Erythroblast (primary cell): ENCODE data around the gene MRPS9.
A peak's percentile ranks its signal among the peaks of the same experiment; 100 is the strongest.

Source experiments
- DNase-seq, 2 experiments: peaks; one replicate each; lab custom pipeline; 2025; lab: John Stamatoyannopoulos, UW
- GATA1 ChIP-seq: IDR thresholded peaks from 2 replicates; pipeline ENCODE4 v1.6.1; 2011; ENCODE audit warnings: low read depth, mild to moderate bottlenecking, control low read depth, low read length, moderate library complexity
- POLR2A ChIP-seq: IDR thresholded peaks from 2 replicates; pipeline ENCODE4 v1.6.1; 2011; ENCODE audit warnings: mild to moderate bottlenecking, low read length

The MRPS9 gene

DNA sequence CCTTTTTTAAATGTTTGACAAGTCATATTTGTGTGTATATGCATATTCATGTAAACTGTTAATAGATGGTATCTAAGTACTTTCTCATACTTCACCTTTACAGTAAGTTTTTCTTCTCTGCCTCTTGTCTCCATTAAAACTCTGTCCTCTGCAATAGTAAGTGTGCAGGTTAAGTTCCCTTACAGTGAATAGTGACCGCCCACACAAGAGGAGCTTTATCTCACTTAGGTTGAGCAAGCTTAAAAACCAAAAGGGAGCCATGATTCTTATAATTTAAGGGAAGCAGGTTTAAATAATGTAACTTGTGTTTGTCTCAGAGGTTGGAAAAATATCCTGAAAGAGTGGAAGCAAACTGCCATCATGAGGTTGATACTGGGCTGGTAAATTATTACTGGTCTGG is 61.3 kb downstream of the MRPS9 start:
- DNase-seq, result no peak
- TF ChIP-seq GATA1, result no peak
- TF ChIP-seq POLR2A, result no peak

DNA sequence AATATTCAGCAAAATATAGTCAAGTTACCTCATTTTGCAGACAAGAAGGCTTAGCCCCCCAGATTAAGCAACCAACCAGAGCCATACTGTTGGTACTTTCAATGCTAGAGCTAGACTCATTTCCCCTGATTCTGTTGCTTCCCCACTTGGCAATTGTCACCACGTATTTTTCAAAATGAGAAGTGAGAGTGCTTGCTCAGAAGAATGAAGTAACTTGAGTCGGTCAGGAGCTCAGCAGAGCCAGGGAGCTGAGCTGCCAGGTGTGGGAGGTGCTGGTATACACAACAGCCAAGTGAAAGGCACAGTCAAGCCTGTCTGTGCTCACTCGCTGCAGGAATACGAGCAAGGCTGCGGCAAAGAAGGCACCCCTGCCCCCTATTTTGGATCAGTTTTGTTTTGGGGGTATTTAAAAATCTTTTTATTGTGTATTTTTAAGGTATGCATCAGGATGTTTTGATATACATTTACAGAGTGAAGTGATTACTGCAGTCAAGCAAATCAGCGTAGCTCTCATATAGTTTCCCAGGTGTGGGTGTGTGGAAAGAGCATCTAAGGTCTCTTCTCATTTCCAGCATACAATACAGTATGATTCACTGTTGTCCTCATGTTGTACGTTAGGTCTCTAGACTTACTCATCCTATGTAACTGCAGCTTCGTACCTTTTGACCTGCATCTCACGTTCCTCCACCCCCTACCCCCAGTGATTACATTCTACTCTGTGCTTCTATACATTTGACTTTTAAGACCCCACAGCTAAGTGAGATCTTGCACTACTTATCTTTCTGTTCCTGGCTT is 62.4 kb downstream of the MRPS9 start:
- TF ChIP-seq POLR2A, result no peak
- no peak for TF ChIP-seq GATA1
- no peak for DNase-seq

DNA sequence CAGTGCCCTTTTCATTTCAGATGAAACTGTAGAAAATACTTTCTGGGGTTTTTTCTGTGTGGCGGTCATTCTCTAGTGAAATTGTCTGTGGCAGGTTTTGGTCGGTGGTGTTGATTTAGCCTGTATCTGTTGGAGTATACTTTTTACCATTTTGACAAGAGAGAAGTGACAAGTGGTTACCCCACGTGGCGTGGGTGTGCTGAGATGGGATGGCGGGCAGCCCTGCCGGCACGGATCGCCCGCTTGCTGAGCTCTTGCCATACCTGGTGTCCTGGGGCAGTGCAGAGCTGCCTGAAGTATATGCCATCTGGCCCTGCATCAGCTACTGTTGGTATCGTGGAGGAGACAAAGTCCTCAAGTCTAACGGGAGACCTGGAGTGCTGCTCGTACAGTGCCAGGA is 64.1 kb downstream of the MRPS9 start:
- DNase-seq, result no peak
- TF ChIP-seq GATA1, result no peak
- no peak for TF ChIP-seq POLR2A

DNA sequence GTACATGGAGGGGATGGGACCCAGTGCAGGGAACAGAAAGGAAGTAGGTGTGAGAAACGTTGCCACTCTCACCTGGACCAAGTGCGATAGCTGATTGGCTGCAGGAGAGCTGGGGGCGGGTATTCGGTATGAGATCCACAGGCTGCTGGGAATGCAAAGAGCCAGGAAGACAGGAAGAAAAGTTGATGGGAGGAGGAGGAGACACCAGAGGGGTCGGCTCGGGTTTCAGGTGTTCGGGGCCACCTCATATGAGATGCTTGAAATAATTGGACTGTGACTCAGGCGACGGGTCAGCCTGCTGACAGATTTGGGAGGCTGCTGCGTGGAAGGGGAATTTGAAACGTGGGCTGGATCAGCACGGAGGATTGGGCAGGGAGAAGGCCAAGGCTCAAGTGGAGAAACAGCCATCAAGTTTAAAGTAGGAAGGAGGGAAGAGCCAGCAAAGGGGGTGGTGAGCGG is 65.1 kb downstream of the MRPS9 start:
- no peak for DNase-seq
- TF ChIP-seq GATA1 (no peak), POLR2A (no peak)

DNA sequence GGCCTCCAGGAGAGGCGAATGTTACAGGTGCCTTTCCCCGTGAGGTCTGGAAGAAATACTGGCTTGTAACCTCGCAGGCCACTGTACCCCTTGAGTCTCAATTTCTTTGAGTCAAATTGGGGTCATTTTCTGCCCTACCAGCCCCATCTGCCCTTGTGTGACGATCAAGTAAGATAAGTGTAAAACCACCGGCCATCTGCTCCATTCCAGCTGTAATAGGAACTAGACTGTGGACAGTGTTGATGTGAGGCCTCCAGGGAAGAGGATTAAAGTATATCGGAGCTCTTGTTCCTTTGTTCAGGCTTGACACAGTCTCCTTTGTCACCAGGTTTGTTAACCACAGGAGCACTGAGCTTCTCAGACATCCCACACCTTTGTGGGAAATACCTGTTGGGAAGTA is 65.6 kb downstream of the MRPS9 start:
- TF ChIP-seq GATA1 (no peak), POLR2A (no peak)
- DNase-seq, result no peak

DNA sequence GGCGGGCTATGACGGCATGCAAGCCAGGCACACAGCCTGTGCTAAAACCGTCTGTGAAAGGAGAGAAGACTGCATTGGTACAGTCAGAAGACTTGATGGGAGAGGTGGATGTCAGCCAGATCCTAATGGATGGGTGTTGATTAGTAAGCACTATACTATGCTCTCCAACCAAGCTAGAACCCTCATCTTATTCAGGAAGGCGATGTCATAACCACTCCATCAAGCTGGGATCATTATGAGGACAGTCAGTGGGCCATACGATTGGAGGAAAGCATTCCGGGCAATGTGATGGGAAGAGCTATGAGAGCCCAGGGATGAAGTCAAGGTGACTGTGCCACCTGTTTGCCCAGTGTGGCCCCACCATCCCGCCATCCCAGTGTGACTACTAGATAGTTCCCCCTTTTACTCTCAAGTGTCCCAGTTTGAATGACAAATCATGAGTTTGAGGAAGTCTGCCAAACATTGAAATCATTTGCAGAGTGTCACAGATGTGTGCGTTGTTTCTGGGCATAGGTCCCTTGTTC is 66.4 kb downstream of the MRPS9 start:
- no peak for DNase-seq
- TF ChIP-seq POLR2A, result no peak
- no peak for TF ChIP-seq GATA1

DNA sequence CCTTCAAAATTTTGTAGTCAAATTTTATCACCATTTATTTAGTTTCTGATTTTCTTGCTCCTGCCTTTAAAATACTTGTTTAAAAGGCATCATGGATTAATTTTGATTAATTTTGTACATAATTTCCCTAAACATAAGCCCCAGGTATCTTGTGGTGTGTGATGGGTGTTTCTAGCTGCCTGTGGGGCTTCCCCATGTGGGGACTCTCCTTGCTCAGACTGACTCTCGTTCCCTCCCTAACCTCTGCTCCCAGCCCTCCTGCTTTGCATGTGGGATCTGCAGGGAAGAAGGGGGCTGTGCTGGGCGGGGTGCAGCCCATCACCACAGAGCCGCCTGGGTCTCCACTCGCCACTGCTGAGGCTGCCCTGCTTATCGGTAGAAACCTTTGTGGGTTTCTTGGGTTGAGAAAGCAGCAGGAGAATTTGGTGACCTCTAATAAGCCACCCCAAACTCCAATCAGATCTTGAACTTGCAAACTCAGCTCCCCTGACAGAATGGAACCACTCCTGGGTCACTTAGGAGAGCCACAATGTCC is 72.5 kb downstream of the MRPS9 start:
- no peak for TF ChIP-seq GATA1
- TF ChIP-seq POLR2A, result no peak
- DNase-seq, result no peak

DNA sequence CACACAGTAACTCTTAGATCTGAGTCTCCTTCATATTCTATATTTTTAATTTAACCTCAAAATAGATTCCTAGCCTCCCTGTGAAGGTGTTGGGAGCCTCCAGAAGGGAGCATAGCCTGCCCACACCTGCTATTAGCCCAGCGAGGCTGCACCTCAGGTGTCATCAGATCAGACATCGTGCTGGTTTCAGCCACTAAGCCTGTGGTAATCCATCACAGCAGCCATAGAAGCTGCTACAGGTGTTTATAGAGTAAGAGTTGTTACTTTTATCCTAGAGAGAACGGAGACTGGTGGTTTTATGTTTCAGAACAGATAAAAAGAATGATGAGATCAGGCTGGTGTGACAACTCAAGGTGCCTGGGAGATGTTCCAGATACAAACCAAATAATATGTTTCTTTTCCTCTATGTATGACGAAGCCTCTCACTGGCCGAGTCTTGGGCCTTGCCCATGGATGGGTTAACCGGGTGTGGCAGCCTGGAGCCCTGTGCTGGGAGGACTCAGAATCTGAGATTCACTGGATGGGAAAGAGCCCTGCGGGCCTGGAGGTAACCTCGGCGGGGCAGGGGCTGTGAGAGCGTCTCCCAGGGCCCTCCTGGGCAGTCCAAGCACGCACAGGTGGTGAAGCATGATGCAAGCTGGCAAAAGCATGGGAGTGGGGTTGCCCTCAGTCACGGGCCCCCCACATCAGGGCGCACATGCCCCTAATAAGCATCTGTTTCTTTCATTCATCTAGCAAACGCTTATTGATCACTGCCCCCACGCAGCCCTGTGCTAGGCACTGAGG is 73.7 kb downstream of the MRPS9 start:
- TF ChIP-seq POLR2A (no peak), GATA1 (no peak)
- DNase-seq, result no peak

DNA sequence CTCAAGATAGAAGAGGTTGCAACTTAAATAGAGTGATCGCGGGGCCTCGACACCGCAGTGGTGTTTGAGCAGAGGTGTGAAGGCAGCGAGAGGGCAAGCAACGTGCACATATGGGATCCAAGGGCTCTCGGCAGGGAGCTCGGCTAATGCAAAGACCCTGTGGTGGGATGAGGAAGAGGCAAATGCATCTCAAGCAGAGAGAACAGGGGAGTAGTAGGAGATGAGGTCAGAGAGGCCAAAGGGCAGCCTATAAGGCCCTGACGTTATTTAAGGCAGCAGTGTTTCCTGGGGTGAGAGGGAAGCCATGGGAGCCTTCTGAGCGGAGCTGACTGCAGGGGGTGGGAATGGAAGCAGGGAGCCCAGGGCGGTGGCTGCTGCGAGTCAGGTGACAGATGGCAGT is 74.5 kb downstream of the MRPS9 start:
- DNase-seq, result no peak
- TF ChIP-seq POLR2A (no peak), GATA1 (no peak)

DNA sequence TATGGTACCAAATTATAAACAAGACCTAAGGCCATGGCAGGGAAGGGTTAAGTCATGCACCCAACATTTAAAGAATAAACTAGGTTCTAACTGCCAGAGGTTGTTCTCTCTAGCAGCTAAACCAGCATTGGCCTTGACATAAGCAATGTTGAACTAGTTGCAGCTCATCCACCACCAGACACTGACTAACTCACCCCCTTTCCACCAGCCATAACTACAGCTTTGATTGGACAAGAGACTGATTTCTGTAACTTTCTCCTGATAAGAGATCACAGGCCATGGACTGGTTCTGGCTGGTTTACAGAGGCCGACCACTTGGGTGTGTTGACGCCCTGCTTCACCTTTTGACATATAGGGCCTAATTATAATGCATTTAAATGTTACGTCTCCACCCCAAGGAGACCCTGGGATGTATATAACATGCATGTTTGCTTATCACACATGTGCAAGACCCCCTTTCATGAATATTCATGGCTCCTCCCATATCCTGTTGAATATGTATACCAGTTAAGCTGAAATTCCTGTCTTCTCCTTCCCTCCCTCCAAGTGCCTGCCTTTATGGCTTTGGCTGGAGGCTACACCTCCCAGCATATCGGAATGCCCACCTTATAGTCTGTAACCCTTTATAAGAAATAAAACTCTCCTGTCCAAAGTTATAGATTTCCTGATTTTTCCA is 75.9 kb downstream of the MRPS9 start:
- DNase-seq, result peak; percentile 3 to 6
- no peak for TF ChIP-seq POLR2A
- TF ChIP-seq GATA1, result no peak

DNA sequence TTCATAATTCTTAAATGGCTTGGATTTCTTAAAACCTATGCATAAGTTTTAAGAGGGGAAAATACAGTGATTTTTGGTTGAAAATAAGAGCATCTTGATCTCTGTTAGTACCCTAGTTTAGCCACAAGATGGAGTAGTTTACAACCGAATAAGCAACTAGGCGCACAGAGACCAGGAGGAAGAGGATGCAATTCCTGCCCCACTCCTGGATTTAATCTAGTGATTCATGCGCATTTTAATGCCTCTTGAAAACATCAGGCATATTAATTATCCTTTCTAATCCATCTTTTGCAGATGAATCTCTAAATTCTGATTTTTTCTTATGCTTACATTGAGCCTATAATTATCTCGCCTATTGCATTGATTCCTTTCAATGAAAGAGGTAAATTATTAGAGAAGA is 76.7 kb downstream of the MRPS9 start:
- TF ChIP-seq POLR2A (no peak), GATA1 (no peak)
- DNase-seq, result peak; percentile 48 to 63

DNA sequence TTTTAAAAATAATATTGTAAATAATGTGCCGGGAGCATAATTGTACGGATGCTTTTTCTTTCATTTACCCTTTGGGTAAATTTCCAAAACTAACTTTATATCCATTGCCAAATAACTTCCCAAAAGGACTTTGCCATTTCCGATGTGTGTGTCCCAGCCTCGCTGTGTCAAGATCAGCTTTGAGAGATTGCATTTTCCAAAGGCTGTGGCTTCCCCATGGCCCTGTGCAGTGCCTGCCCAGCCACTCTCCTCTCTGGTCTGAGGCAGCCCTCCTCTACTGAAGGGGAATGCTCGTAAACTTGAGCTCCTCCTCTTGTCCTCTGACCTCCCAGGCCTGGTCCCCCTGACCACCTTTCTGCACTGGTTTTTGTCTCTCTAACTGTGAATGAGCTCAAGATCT is 78.5 kb downstream of the MRPS9 start:
- TF ChIP-seq GATA1 (no peak), POLR2A (no peak)
- DNase-seq, result no peak

DNA sequence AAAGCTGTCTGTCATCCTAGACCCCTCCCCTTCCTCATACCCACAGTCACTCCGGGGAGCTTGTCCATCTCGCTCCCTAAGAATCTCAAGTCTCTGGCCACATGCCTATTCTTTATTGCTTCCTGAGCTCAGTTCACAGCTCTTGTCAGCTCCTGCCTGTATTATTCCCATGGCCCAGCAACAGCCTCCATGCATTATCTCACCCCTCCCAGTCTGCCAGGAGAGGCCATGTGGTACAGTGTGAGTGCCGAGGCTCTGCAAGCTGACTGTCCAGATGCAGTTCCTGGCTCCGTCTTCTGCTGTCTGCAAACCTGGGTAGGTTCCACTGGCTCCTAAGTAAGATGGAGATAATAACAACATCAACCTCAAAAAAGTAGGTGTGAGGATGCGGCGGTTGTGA is 79.7 kb downstream of the MRPS9 start:
- TF ChIP-seq GATA1 (no peak), POLR2A (no peak)
- no peak for DNase-seq

DNA sequence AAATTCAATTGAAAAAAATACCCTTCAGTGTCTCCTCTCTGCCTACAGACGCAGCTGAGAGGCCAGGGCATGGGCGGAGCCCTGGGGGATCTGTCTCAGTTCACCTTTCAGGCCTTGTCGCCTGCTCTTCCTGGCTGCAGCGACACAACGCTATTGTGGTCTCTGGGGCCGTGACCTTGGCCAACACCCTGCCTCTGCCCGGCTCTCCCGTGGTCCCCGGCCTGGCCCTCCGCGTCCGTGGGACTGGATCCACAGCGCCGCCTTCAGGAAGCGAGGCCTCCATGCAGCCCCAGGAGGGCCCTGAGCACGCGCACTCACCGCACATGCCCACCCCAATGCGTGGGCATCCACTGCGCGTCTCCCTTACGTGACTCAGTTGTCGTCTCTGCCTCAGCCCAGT is 81.1 kb downstream of the MRPS9 start:
- DNase-seq, result peak; percentile 29 to 48
- TF ChIP-seq POLR2A, result no peak
